Colonic mucosa (tissue), 4 donors: ENCODE results near the gene NTMT2. TPM values are rescaled to one million over a fixed set of nuclear protein-coding genes. Genes with fewer than 3 reads are reported as not detected.

Experiments used
- DNase-seq: peaks from one replicate; pipeline ENCODE4 v3.0.0-alpha.2; 2020
- H3K27ac ChIP-seq: fragments of 200-600 bp; one replicate; pipeline ENCODE4 v1.8.0; 2021
- H3K27me3 ChIP-seq: fragments of 200-600 bp; one replicate; pipeline ENCODE4 v1.8.0; 2021
- H3K36me3 ChIP-seq: fragments of 200-600 bp; one replicate; pipeline ENCODE4 v1.8.0; 2021
- H3K4me1 ChIP-seq: fragments of 200-600 bp; one replicate; pipeline ENCODE4 v1.8.0; 2021; ENCODE audit warnings: mild to moderate bottlenecking
- H3K4me3 ChIP-seq: fragments of 200-600 bp; one replicate; pipeline ENCODE4 v1.8.0; 2021
- H3K9ac ChIP-seq, 2 donors: one replicate each; pipeline ENCODE4 v1.7.0; 2013; ENCODE audit warnings: control low read depth in 2 of 2, low read depth in 2 of 2, low read length in 2 of 2
- H3K9me3 ChIP-seq: fragments of 200-600 bp; one replicate; pipeline ENCODE4 v1.8.0; 2021
- CTCF ChIP-seq: fragments of 200-600 bp; IDR thresholded peaks from one replicate; pipeline ENCODE4 v1.8.0; 2022; ENCODE audit warnings: antibody characterized with exemption, mild to moderate bottlenecking
- intact Hi-C: fragments of 100-400 bp; cut with DNase I; formaldehyde crosslinking; loops from one replicate; pipeline ENCODE4 v1.14.1; 2022
- total RNA-seq, 2 donors: library from RNA; stranded (reverse); fragmentation: NEBNext Ultra II Directional in 1 of 2; extraction: Animal tissue kit (Norgen Biotek cat#: 25700) in 1 of 2; gene quantifications; one replicate each; pipeline ENCODE4 v1.2.1, GENCODE V29; 2021
- donor health status: healthy.
- donor health status: DM: no; HTN: no; CAD: no.
- donor health status: DM: no; HTN: no; CAD: no.

The NTMT2 gene
- total RNA-seq, 2 donors from 2014 or later = not detected

DNA sequence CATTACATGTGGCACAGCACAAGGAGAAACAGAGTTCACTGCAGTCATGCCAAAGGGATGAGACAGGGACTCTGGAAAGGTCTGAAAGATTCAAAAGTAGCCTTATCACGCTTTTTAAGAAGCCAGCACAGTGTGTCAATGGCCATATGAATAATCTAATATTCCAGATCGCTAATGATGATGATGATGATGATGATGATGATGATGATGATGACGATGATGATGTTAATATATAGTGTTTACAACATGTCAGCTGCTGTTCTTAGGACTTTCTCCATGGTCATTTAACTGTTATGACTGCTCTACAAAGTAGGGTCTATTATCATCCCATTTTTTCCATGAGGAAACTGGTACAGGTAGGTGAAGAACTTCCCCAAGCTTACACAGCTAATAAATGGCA is 64.4 kb downstream of the NTMT2 start:
- no peaks in the 10 kb centered on the region for H3K27me3 ChIP-seq
- no peak overlapping the region for H3K4me3 ChIP-seq
- H3K9ac ChIP-seq = no peak overlapping the region
- H3K9me3 ChIP-seq = no peaks in the 10 kb centered on the region
- no peaks in the 10 kb centered on the region for H3K4me1 ChIP-seq
- TF ChIP-seq CTCF = no peak
- DNase-seq = no peak
- H3K27ac ChIP-seq = no peak overlapping the region
- no peaks in the 10 kb centered on the region for H3K36me3 ChIP-seq
- intact Hi-C loops = no loop called here

DNA sequence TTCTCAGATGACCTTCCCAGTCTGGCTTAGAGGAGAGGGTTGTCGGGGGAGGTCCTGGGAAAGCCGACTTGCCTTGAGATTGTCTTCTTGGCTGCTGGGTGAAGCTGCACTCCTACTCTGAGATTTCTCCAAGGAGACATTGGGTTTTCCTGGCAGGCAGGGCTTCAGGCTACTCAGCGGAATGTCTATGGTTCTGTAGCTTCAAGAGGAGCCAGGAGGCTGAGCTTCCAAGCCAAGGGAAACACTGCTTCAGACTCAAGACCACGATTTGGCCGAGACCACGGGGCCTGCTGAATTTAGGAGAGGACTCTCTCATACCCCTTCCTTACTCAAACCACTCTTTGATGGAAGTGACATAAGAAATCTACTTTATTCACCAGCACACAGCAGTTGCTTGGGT is 67.8 kb downstream of the NTMT2 start:
- Histone ChIP-seq H3K36me3 (no peaks in the 10 kb centered on the region), H3K9ac (no peak overlapping the region), H3K27me3 (no peaks in the 10 kb centered on the region), H3K4me3 (no peak overlapping the region), H3K9me3 (no peaks in the 10 kb centered on the region), H3K27ac (no peak overlapping the region), H3K4me1 (no peaks in the 10 kb centered on the region)
- no peak for DNase-seq
- no peak for TF ChIP-seq CTCF
- intact Hi-C loops = no loop called here

GRCh38 chr1:170214117-170215032 is 68.6 kb downstream of the NTMT2 start:
- no peaks in the 10 kb centered on the region for H3K4me1 ChIP-seq
- H3K9me3 ChIP-seq = no peaks in the 10 kb centered on the region
- H3K36me3 ChIP-seq = no peaks in the 10 kb centered on the region
- intact Hi-C loops = no loop called here
- H3K9ac ChIP-seq = no peak overlapping the region
- H3K4me3 ChIP-seq = no peak overlapping the region
- no peak for TF ChIP-seq CTCF
- no peak for DNase-seq
- H3K27ac ChIP-seq = no peak overlapping the region
- H3K27me3 ChIP-seq = no peaks in the 10 kb centered on the region

GRCh38 chr1:170215072-170215885 is 69.5 kb downstream of the NTMT2 start:
- intact Hi-C loops = no loop called here
- no peak for DNase-seq
- Histone ChIP-seq H3K27ac (no peak overlapping the region), H3K4me1 (no peaks in the 10 kb centered on the region), H3K9me3 (no peaks in the 10 kb centered on the region), H3K27me3 (no peaks in the 10 kb centered on the region), H3K36me3 (no peaks in the 10 kb centered on the region), H3K9ac (no peak overlapping the region), H3K4me3 (no peak overlapping the region)
- TF ChIP-seq CTCF = no peak

DNA sequence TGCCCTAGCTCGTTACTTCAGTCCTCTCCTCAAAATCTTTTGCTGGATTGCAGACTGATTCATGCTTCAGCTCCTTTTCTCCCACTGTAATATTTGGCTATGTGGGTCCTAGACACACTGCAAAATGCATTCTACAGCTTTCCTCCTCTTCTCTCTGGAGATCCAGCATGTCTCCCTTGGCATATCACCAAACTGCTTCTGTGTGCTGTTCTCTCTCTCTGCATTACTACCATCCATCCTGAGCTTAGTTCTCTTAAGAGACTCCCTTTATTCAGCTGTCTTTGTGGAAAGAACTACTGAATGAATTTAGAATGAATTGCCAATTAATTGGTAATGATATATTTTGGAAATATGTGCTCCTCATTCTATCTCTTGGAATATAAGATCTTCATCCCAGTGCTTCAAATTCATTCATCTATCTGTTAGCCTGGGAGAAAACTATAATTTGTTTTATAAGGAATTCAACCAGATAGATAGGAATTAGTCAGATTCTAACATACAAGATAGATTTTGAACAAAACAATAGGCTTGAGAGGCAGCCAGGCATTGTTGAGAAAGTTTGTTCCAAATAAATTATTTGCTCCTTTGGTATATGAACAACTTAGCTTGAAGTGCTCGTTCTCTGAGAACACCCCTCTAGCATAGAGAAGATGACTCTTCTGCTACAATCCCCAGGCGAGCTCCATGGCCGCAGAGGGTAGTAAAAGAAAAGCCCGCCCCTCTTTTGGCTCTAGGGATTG is 71.9 kb downstream of the NTMT2 start:
- no peaks in the 10 kb centered on the region for H3K36me3 ChIP-seq
- H3K4me1 ChIP-seq = no peaks in the 10 kb centered on the region
- H3K9ac ChIP-seq = no peak overlapping the region
- no peaks in the 10 kb centered on the region for H3K9me3 ChIP-seq
- no peak overlapping the region for H3K4me3 ChIP-seq
- H3K27ac ChIP-seq = no peak overlapping the region
- no peak for DNase-seq
- intact Hi-C loops = no loop called here
- no peak for TF ChIP-seq CTCF
- H3K27me3 ChIP-seq = no peaks in the 10 kb centered on the region
